ENCODE results near the gene CMYA5.

CMYA5 gene

DNA sequence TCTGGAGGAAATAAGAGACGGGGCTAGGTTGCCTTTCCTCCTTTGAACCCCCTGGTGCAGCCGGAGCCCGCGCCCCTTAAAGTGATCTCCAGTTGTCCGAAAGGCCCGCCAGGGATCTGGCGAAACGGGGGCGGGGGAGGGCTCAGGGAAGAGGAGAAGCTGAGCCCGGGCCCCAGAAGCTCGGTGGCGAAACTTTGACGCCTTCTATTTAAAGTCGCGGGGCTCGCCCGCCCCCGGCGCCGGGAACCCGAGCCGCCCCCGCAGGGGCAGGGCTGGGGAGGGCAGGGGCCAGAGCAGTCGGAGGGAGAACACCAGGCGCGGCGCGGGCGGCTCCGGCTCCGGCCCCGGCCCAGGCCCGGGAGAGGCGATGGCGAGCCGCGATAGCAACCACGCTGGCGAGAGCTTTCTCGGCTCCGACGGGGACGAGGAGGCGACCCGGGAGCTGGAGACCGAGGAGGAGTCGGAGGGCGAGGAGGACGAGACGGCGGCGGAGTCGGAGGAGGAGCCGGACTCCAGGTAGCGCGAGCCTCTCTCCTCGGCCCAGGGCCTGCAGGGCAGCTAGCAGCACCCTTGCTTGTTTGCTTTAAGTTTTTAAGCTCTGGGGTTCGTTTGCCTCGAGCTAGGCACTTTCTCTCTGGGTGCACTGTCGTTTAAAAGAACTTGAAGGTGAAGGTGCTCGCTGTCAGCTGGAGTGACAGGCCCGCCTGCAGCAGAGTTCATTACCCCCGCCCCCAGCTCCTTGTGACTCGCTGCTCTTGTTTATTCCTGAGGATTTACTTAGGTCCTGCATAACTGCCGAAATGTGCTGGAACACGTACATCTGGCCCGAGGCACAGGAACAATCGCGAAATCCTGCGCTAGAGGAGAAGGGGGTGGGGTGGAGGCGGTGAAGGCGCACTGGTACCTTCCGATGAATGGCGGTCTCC is at the start of gene CMYA5:
Gene CMYA5 (plus strand): TSS at position 296 of the 926 bp plus-strand sequence. CDS start 72 bp downstream, at position 368.
- DNase-seq (ENCODE audit: low read depth), result no peak

DNA sequence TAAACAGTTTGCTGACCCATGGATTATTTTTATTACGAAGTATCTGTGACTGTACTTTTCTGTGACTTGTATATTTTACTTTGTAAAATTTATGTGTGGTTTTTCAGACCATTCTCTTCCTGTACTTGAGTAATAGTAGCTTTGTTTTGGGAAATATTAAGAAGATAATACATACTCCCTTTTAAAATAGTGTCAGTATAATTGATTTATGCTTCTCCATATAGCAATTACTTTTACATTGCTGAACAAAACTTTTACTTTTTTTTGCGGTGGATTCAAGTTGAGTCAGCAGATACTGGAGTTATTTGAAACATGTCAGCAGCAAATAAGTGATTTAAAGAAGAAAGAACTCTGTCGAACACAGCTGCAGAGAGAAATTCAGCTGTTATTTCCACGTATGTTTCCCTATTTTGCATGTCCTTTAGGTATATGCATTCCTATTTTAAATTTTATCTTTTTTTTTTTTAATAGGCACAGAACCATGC is 49.0 kb upstream of the CMYA5 start:
- no peak overlapping the region for H3K4me3 ChIP-seq (ENCODE audit: low read depth, low read length)
- TF ChIP-seq, protein P1, sequence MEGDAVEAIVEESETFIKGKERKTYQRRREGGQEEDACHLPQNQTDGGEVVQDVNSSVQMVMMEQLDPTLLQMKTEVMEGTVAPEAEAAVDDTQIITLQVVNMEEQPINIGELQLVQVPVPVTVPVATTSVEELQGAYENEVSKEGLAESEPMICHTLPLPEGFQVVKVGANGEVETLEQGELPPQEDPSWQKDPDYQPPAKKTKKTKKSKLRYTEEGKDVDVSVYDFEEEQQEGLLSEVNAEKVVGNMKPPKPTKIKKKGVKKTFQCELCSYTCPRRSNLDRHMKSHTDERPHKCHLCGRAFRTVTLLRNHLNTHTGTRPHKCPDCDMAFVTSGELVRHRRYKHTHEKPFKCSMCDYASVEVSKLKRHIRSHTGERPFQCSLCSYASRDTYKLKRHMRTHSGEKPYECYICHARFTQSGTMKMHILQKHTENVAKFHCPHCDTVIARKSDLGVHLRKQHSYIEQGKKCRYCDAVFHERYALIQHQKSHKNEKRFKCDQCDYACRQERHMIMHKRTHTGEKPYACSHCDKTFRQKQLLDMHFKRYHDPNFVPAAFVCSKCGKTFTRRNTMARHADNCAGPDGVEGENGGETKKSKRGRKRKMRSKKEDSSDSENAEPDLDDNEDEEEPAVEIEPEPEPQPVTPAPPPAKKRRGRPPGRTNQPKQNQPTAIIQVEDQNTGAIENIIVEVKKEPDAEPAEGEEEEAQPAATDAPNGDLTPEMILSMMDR (IDR thresholded peaks at IDR 0.05; ENCODE audit: control insufficient read depth, extremely low read depth, insufficient read depth), result no peak
- no peak for DNase-seq (ENCODE audit: low read depth)

More for the DNA sequence above, at the start of gene CMYA5:
- TF ChIP-seq, protein P1 (IDR thresholded peaks at IDR 0.05; ENCODE audit: control insufficient read depth, extremely low read depth, insufficient read depth), result no peak
- no peak within 1 kb of the TSS for H3K4me3 ChIP-seq (ENCODE audit: low read depth, low read length)

DNA sequence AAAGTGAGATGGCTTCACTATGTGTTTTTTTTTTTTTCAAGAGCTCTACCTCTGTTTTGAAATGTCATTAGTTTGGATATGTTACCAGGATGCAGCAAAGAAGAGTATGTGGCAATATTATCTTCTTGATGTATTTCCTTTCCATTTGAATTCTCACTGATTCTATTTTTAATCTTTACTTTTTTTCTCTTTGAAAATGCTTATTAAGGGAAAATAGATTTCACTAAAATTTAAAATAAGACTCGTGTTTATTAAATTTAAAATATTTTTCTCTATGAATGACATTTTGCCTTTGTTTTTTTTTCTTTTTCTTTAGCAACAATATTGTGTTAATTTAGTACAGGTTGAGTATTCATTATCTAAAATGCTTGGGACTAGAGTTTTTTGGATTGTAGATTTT is 48.2 kb upstream of the CMYA5 start:
- no peak overlapping the region for H3K4me3 ChIP-seq (ENCODE audit: low read depth, low read length)
- TF ChIP-seq, protein P1 (IDR thresholded peaks at IDR 0.05; ENCODE audit: control insufficient read depth, extremely low read depth, insufficient read depth), result no peak
- DNase-seq (ENCODE audit: low read depth), result no peak

DNA sequence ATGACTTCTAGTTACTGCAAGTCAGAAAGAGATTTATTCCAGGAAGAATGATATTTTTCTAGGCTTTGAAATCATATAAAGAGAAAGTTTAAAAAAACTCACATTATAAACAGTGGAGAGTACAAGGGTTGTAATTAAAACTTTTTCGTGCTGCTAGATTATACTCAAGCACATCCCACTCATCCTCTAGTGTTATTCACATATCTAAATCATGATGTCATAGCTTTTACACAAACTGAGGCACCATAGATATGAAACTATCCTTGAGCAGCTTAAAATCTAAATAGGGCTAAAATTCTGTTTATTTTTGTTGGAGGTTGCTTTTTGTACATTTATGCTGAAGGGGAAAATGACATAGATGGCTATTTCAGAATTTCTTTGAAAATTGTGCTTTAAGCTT is 47.4 kb upstream of the CMYA5 start:
- H3K4me3 ChIP-seq (ENCODE audit: low read depth, low read length), result no peak overlapping the region
- TF ChIP-seq, protein P1 (IDR thresholded peaks at IDR 0.05; ENCODE audit: control insufficient read depth, extremely low read depth, insufficient read depth), result no peak
- DNase-seq (ENCODE audit: low read depth), result no peak

DNA sequence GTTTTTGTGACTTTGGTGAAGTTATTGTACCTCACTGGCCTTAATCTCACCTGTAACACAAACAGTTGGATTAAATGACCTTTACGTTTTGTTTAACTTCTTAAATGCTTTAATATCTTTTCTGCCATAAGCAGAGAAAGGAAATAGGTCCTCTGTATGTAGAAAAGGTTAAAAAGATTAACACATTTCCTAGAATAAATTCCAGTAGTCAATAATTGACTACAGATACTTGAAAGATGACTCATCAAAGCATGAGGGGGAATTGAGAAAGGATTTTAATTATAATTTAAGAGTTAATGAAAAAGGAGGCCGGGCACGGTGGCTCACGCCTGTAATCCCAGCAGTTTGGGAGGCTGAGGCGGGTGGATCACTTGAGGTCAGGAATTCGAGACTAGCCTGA is 35.8 kb upstream of the CMYA5 start:
- no peak overlapping the region for H3K4me3 ChIP-seq (ENCODE audit: low read depth, low read length)
- TF ChIP-seq, protein P1 (IDR thresholded peaks at IDR 0.05; ENCODE audit: control insufficient read depth, extremely low read depth, insufficient read depth), result no peak
- DNase-seq (ENCODE audit: low read depth), result no peak

DNA sequence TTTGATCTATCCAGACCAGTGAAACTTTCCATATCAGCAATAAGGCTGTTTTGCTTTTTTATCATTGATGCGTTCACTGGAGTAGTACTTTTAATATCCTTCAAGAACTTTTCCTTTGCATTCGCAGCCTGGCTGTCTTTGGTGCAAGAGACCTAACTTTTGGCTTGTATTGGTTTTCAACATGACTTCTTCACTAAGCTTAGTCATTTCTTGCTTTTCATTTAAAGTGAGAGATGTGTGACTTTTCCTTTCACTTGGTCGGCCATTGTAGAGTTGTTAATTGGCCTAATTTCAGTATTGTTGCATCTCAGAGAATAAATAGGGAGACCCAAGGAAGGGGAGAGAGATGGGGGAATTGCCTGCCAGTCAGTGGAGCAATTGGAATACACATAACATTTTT is 26.4 kb upstream of the CMYA5 start:
- DNase-seq (ENCODE audit: low read depth), result no peak
- TF ChIP-seq, protein P1 (IDR thresholded peaks at IDR 0.05; ENCODE audit: control insufficient read depth, extremely low read depth, insufficient read depth), result no peak
- no peak overlapping the region for H3K4me3 ChIP-seq (ENCODE audit: low read depth, low read length)

Measured in LNCaP clone FGC (cell line).